GM23338 (cell line): ENCODE data around the gene MAD1L1. TPM values are rescaled to one million over a fixed set of nuclear protein-coding genes. Genes with fewer than 3 reads are reported as not detected.

ENCODE experiments used
- ATAC-seq: fragments of 200-7000 bp; cut with Tn5 transposase; 3 replicates; pipeline ENCODE4 v1.9.1; 2020
- DNase-seq: peaks from one replicate; pipeline ENCODE4 v3.0.0-alpha.2; 2015; ENCODE audit warnings: low spot score
- H2AFZ ChIP-seq: fragments of 200-600 bp; sonication (generic); 2 replicates; pipeline ENCODE4 v1.8.0; 2016; ENCODE audit warnings: antibody characterized with exemption, mild to moderate bottlenecking, moderate library complexity
- H3F3A ChIP-seq: fragments of 200-600 bp; sonication (generic); replicated peaks from 2 replicates; pipeline ENCODE4 v1.8.0; 2017; ENCODE audit warnings: antibody characterized with exemption, mixed run types, low read depth
- H3K27ac ChIP-seq: fragments of 200-600 bp; sonication (generic); 2 replicates; pipeline ENCODE4 v1.6.1; 2016; ENCODE audit warnings: low read depth
- H3K27me3 ChIP-seq: fragments of 200-600 bp; sonication (generic); 2 replicates; pipeline ENCODE4 v1.8.0; 2016; ENCODE audit warnings: mild to moderate bottlenecking, mixed run types, moderate library complexity; ENCODE audit not compliant: insufficient read depth
- H3K36me3 ChIP-seq: fragments of 200-600 bp; sonication (generic); 2 replicates; pipeline ENCODE4 v1.8.0; 2016; ENCODE audit warnings: mild to moderate bottlenecking; ENCODE audit not compliant: insufficient read depth
- H3K4me1 ChIP-seq: fragments of 200-600 bp; sonication (generic); 2 replicates; pipeline ENCODE4 v1.8.0; 2016; ENCODE audit warnings: mild to moderate bottlenecking, moderate library complexity; ENCODE audit not compliant: insufficient read depth
- H3K4me2 ChIP-seq: fragments of 200-600 bp; sonication (generic); 2 replicates; pipeline ENCODE4 v1.7.1; 2017; ENCODE audit warnings: mixed run types
- H3K4me3 ChIP-seq: fragments of 200-600 bp; sonication (generic); 2 replicates; pipeline ENCODE4 v1.6.1; 2016; ENCODE audit warnings: mixed run types
- H3K79me2 ChIP-seq: fragments of 200-600 bp; sonication (generic); replicated peaks from 2 replicates; pipeline ENCODE4 v1.8.0; 2017; ENCODE audit warnings: mild to moderate bottlenecking; ENCODE audit not compliant: insufficient read depth
- H3K9me2 ChIP-seq: fragments of 200-600 bp; sonication (generic); 2 replicates; pipeline ENCODE4 v1.8.0; 2017; ENCODE audit not compliant: insufficient read depth
- H4K20me1 ChIP-seq: fragments of 200-600 bp; sonication (generic); replicated peaks from 2 replicates; pipeline ENCODE4 v1.8.0; 2017; ENCODE audit warnings: mild to moderate bottlenecking; ENCODE audit not compliant: insufficient read depth
- H3K27ac Mint-ChIP-seq: 2 replicates; pipeline ENCODE4 v1.8.0; 2020; ENCODE audit warnings: inconsistent platforms, mild to moderate bottlenecking, moderate library complexity, mixed read lengths
- H3K27me3 Mint-ChIP-seq: 3 replicates; pipeline ENCODE4 v1.8.0; 2022; ENCODE audit warnings: low read depth, mild to moderate bottlenecking, moderate library complexity, mixed read lengths, inconsistent platforms; ENCODE audit not compliant: insufficient read depth, poor library complexity
- H3K36me3 Mint-ChIP-seq: 3 replicates; pipeline ENCODE4 v1.8.0; 2021; ENCODE audit warnings: low read depth, mild to moderate bottlenecking, inconsistent platforms, moderate library complexity, mixed read lengths
- H3K4me1 Mint-ChIP-seq: 3 replicates; pipeline ENCODE4 v1.8.0; 2020; ENCODE audit warnings: mild to moderate bottlenecking, inconsistent platforms, mixed read lengths
- H3K4me3 Mint-ChIP-seq: 3 replicates; pipeline ENCODE4 v1.8.0; 2021; ENCODE audit warnings: moderate library complexity, mild to moderate bottlenecking, inconsistent platforms, mixed read lengths
- H3K9me3 Mint-ChIP-seq: 3 replicates; pipeline ENCODE4 v1.8.0; 2020; ENCODE audit warnings: moderate library complexity, mild to moderate bottlenecking, inconsistent platforms, mixed read lengths
- CTCF ChIP-seq, 2 experiments: fragments of 200-600 bp in 1 of 2; sonication (generic) in 1 of 2; conservative IDR thresholded peaks; 2 replicates each; pipeline versions ENCODE4 v1.5.1 to v1.6.1; 2016 to 2017; ENCODE audit warnings: antibody characterized with exemption in 2 of 2, low read depth in 2 of 2, mild to moderate bottlenecking in 2 of 2, moderate library complexity in 1 of 2
- EZH2phosphoT487 ChIP-seq: fragments of 200-600 bp; sonication (generic); IDR thresholded peaks from one replicate; pipeline ENCODE4 v1.8.1; 2018; ENCODE audit warnings: antibody characterized with exemption; ENCODE audit not compliant: unreplicated experiment
- REST ChIP-seq: IDR thresholded peaks from one replicate; pipeline ENCODE4 v1.6.1; 2018; ENCODE audit warnings: antibody characterized with exemption; ENCODE audit not compliant: unreplicated experiment
- ZNF114 ChIP-seq: fragments of 250-450 bp; sonication (Bioruptor Pico); IDR thresholded peaks from 2 replicates; pipeline ENCODE4 v1.5.0; 2020; ENCODE audit warnings: mild to moderate bottlenecking, moderate library complexity
- polyA plus RNA-seq: library from polyadenylated mRNA; unstranded; fragments of >200 nt; fragmentation: Nextera tagmentation; extraction: Ambion mirVana; gene quantifications from 2 replicates; pipeline ENCODE4 v1.2.1, GENCODE V29; 2016
- total RNA-seq: library from RNA; depleted of rRNA; stranded (reverse); fragments of >200 nt; shearing (Covaris generic); gene quantifications from 2 replicates; pipeline ENCODE4 v1.2.3, GENCODE V29; 2014

MAD1L1 gene
- total and polyA plus RNA-seq, 2 experiments from 2014 or later: 40.3 to 59.3 TPM

DNA sequence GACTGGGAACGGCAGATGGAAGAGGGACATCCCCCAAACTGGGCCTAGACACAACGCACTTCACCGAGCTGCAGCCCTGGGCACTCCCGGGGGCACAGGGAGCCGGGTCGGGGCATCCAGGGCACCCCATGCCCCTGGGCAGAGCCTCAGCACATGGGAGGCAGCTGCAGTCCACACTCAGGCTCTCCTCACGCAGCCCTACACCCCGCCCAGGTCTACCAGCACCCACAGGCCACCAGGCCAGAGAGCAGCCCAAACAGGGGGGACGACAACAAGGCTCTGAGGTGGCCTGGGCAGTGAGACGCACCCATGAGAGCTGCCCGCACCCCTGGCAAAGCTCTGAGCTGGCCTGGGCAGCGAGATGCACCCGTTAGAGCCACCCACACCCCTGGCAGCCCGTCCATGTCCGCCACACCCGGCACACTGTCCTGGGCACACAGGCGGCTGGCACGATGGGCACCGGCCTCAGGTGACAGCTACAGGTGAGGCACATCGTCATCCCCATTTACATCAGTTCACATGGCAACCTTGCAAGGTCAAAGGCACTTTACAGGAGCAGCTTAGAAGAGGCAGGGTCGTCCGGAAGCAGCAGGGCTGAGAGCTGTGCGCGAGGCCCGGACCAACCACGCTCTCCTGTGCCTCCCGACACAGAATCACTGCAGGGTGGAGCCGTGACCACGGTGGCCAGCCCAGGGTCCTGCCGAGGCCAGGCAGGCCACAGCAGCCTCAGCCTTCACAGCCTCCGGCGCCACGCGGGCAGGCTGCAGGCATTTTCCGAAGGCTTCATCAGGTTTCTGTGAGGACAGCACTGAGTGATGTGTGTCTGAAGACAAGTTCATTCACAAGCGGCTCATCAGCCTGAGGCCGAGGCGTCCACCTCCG lies 228.6 kb downstream of the MAD1L1 start (continued):
- TF ChIP-seq CTCF (conservative IDR thresholded peaks at IDR 0.05; ENCODE audit: low read depth in 2 of 2): no peak

GRCh38 chr7:2003451-2003930 lies 229.3 kb downstream of the MAD1L1 start:
- Mint-ChIP-seq H3K27ac (no peak overlapping the region; the same call in 1 of the 2 replicates), H3K4me1 (no peaks in the 10 kb centered on the region)

More at GRCh38 chr7:2003451-2003930, 229.3 kb downstream of the MAD1L1 start:
- Mint-ChIP-seq H3K9me3 (no peaks in the 10 kb centered on the region), H3K36me3 (no peaks in the 10 kb centered on the region), H3K27me3 (peaks cover 11% of the 10 kb centered on the region), H3K4me3 (no peak overlapping the region)
- DNase-seq: no peak
- H3K27ac ChIP-seq: no peak overlapping the region
- no peaks in the 10 kb centered on the region for H3F3A ChIP-seq
- no peaks in the 10 kb centered on the region for H3K4me1 ChIP-seq
- no peak overlapping the region for H3K4me2 ChIP-seq
- H3K79me2 ChIP-seq: 0 out of 2 replicates have a peak, but pooled peaks cover 2% of the 10 kb centered on the region
- H4K20me1 ChIP-seq: 0 out of 2 replicates have a peak, but pooled peaks cover 5% of the 10 kb centered on the region
- TF ChIP-seq EZH2phosphoT487 (no peak), ZNF114 (CRISPR knock-in tag) (no peak), REST (no peak)
- no peaks in the 10 kb centered on the region for H3K27me3 ChIP-seq
- no peak for ATAC-seq
- no peaks in the 10 kb centered on the region for H3K36me3 ChIP-seq
- H3K4me3 ChIP-seq: no peak overlapping the region
- H2AFZ ChIP-seq: no peak overlapping the region
- no peaks in the 10 kb centered on the region for H3K9me2 ChIP-seq
